Putamen (tissue), 1 donor: Measurements from ENCODE around the gene MTRR.
"Not testable (repeated sequence)": the region's sequence is repeated elsewhere in the genome, so short reads cannot be mapped to it uniquely, and the experiment has no call there.

Experiments used
- DNase-seq: peaks from one replicate; pipeline ENCODE4 v3.0.0-alpha.2; 2016; ENCODE audit warnings: low spot score

The MTRR gene

GRCh38 chr5:7897014-7897600 lies 28.2 kb downstream of the MTRR start:
- DNase-seq: no peak

- DNase-seq: no peak
Observed at GRCh38 chr5:7902201-7902600, 33.3 kb downstream of the MTRR start.

DNA sequence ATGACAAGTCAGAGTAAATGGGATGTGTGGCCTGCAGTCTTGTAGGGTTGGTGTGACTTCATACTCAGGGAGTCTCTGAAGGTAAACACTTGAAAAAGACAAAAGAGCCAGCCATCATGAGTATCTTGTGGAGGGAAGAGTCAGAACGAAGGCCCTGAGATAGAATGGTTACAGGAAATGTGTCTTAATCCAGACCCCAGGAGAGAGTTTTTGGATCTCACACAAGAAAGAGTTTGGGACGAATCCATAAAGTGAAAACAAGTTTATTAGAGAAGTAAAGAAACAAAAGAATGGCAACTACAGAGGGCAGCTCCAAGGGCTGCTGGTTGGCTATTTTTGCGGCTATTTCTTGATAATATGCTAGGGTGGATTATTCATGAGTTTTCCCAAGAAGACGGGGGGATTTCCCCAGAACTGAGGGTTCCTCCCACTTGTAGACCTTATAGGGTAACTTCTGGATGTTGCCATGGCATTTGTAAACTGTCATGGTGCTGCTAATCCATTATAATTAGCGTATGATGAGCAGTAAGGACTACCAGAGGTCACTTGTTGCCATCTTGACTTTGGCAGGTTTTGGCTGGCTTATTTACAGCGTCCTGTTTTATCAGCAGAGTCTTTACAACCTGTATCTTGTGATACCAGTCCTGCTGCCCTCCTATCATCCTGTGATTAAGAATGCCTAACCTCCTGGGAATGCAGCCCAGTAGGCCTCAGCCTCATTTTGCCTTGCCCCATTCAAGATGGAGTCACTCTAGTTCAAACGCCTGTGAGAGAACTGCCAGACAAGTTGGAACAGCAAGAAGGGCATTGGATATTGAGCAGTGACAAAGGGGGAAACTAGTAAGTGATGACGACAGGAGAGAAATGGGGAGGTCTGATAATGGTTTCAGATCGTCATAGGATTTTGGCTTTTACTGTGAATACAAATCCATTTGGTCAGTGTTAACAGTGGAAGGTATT lies 34.0 kb downstream of the MTRR start:
- DNase-seq: no peak

DNA sequence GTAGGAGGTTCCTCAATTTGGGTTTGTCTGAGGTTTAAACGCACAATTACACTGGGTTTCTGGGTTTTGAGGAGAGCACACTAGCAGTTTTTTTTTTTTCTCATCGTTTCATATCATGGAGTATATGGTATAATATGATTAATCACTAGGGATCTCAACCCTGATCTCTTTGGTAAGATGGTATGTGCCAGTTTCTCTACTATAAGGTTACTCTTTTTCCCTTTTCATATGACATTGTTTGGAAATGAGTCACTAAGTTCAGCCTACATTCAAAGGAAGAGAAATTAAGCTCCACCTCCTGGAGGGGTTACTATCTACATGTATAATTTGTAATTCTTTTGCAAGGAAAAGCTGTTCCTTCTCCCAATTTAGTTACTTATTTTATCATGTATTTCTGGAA lies 35.2 kb downstream of the MTRR start:
- no peak for DNase-seq

DNA sequence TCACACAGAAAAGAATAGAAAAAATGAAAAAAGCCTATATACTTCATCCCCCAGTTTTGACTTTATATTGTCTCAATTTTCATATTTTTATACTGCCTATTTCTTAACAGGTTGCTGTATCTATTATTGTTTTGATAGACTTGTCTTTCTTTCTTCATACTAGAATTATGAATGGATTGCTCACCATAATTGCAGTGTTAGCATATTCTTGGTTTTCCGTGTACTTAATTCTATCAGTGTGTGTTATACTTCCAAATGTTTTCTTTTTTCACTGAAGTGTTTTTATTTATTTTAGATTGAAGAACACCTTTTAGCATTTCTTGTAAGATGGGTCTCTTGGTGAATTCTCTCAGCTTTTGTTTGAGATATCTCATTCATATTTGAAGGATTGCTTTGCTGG lies 38.7 kb downstream of the MTRR start:
- DNase-seq: no peak

DNA sequence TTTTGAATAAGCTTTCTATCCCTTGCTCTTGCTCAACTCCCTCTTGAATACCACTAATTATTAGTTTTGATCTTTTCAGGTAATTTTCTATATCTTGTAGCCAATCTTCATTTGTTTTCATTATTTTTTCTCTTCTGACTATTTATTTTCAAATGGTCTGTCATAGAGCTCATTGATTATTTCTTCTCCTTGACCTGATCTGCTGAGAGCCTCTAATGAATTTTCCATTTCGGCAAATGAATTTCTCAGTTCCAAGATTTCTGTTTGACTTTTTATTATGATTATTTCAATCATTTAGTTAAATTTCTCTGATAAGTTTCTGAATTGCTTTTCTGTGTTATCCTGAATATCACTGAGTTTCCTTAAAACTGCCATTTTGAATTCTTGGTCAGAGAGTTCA lies 39.4 kb downstream of the MTRR start:
- no peak for DNase-seq

DNA sequence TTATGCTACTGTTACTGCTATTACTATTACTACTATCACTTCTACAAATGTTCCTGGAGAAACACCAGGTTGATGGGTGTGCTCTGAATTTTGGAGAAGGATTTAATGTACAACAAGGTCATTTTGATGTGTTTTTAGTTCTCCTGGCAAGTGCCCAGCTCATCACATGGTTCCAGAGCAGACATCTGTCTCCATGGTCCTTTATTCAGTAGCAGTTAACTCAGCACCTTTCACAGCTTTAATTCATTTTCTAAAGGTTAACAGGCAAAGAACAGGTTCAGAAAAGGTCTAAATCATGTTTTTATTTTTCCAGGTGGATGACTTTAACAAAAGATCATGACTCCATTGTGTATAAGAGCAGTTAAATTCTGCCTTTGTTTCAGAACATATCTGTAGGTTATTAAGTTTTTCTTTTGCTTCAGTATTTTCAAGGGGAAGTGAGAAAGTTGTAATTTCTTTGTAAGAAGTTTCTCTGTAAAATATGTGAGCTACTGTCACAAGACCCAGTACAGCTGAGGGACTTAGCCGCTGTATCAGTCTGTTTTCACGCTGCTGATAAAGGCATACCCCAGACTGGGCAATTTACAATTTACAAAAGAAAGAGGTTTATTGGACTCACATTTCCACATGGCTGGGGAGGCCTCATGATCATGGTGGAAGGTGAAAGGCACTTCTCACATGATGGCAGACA lies 41.9 kb downstream of the MTRR start:
- no peak for DNase-seq

- not testable (repeated sequence) for DNase-seq
Observed at GRCh38 chr5:7911429-7911771, 42.5 kb downstream of the MTRR start.

DNA sequence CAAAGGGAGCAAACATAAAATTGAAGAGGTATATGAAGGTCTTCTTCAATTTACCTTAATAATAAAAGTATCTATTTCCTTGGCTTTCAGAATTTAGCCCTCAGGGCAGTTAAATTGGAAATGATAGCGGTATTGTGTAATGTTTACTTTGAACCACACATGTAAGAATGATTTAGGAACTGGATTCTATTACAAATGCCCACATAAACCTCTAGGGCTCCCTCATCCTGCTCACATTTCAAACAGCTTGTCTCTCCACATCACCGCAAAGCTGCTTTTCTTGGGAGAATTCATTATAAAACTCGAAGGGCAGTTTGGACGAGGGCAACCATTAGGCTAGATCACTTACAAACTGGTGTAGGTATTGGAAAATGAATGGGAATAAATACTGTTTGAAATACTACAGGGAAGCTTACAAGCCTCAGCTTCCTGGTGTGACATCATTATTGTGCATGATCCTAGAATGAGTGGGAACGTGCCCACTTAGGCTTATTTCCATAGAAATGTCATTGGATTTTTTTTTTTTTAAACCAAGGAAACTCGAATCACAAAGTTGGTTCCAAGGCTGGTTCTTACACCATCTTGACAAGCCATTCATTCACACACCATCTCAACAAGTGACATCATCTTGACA lies 47.3 kb downstream of the MTRR start:
- no peak for DNase-seq

DNA sequence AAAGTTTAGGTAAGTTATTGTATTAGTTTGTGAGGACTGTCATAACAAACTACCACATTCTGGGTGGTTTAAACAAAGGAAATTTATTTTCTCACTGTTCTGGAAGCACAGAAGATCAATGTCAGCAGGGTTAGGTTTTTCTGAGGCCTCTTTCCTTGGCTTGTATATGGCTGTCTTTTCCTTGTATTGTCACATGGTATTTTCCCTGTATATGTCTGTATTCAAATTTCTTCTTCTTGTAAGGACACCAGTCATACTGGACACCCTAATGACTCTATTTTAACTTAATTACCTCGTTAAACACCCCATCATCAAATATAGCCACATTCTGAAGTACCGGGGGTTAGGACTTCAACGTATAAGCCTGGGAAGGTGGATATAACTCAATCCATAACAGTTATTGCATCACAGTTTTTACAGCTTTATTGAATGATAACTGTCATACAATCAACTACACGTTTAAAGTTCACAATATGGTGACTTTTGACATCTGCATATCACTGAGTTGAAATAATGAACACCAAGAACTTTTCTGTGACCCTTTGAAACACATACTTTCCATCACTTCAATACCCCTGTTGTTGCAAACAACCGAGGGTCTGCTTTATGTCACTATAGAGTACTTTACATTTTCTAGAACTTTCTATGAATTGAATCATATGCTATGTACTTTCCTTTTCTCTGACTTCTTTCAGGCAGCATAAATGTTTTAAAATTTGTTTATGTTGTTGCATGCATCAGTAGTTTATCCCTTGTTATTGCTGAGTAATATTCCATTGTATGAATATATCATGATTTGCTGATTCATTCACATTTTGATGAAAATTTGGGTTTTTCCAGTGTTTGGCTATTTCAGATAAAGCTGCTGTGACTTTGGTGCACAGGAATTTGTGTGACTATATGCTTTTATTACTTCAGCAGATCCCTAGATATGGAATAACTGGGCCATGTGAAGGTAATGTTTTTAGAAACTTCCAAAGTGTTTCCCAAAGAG lies 48.5 kb downstream of the MTRR start:
- DNase-seq: no peak

DNA sequence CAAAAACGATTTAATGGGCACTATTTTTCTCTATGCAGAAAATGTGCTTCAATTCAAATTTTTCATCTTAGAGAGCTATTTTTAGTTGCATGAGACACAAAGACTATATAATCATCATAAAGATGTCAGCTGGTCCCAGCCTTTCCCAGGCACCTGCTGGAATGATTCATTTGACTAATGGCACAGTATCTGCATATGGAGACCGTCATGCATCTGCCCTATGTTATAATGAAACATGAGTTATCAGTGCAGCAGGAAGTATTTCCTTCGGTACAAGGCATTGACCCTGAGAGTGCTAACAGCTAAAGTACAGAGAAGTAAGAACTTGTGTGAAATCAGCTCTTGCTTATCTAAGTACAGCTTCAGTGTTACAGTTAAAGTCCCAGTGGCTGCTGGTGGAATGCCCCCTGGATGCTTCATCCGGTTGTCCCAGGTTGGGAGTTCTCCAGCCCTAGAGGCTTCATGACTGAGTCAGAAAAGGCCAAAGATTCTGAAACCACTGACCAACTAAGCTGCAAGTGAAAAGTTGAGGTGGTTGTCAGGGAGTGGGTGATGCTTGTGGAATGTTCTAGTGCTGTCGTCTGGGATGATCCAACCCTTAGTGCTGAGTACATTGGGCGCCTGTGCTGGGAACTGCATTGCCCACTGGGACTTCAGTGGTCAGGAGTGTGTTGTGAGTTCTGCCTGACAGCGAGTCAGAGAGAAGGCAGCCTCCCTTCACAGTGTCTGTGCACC lies 57.2 kb downstream of the MTRR start:
- no peak for DNase-seq

GRCh38 chr5:7926720-7927119 lies 57.8 kb downstream of the MTRR start:
- no peak for DNase-seq

- DNase-seq: peak; percentile 23
Observed at GRCh38 chr5:7927466-7928375, 58.8 kb downstream of the MTRR start.

DNA sequence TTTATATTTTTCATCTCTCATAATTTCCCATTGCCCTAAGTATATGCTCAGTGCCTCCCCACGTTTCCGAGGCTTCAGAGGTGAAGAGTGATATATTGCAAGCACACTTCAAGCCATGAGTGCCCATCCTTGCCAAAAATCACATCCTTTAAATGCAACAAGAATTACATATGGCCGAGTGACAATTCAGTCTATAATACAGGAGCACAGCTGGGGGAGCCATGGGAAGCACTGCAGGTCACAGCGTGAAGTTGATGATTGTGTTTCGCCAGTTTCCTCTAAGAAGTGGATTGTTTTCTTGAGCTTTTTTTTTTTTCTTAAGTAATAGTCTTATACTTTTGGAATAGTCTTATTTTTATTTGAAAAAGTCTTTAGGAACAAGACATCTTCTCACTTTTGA lies 61.1 kb downstream of the MTRR start:
- no peak for DNase-seq

DNA sequence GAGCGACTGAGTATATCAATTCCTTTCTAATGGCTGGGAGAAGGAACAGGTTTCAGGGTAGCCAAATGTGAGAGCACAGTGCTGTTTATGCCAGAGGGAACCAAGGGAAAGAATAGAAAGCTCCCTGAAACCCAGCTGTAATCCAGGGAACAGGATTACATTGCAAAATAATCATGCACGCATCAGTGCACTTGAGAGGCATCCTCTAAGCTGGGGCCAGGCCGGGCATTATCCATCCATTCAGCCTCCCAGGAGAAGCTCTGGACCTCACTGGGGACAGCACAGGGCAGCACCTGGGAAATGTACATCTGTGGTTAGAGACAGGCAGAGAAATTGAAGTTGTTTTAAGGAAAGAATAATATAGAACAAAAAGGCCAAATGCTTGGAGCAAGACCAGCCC lies 72.7 kb downstream of the MTRR start:
- DNase-seq: no peak

DNA sequence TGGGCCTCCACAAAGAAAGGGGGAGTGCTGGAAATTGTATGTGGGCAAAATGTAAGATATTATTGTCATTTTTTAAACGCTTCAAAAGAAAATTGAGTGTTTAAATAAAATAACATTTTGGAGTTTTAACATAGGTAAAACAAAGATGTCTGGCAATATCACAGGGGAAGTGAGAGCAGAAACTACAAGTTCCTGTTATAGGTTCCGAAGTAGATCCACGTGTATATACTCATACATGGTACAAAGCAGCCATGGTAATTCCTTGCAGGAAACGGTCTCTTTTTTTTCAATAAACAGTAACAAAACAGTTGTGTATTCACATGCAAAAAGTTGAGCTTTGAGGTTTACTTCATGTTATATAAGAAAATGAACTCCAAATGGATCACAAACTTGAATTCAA lies 78.4 kb downstream of the MTRR start:
- DNase-seq: no peak
